ENCODE measurements around the gene CNTLN. TPM values are rescaled to one million over a fixed set of nuclear protein-coding genes. Genes with fewer than 3 reads are reported as not detected.

CNTLN gene
- total RNA-seq, 1 experiment from 2014 or later: 15.0 TPM

DNA sequence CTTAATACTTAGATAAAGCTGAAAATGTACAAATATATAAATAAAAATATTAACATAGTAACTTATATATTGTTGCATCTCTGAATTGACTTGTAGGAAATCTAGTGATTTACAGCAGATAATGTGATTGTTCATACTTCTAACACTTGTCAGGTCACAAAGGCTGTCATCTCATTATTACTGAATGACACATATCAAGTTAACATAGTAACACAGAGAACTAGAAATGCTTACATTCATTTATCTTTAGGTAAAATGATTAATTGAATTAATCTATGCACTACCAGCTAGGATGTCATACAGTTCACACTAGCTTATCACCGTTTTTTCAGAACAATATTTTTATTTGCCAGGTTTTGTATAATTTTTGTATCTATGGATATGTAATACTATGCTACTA, 254.2 kb downstream of the CNTLN start:
- Histone ChIP-seq H3K23me2 (ENCODE audit: insufficient read length, low read depth, low read length, poor library complexity, severe bottlenecking) (no peaks in the 10 kb centered on the region), H4K8ac (replicated peaks; ENCODE audit: insufficient read length, low read depth, low read length) (no peak overlapping the region), H3K79me1 (ENCODE audit: insufficient read depth, low read depth, low read length, poor library complexity, severe bottlenecking) (no peaks in the 10 kb centered on the region), H3K23ac (ENCODE audit: insufficient read length, low read depth, low read length) (no peak overlapping the region), H2BK15ac (ENCODE audit: low read depth, low read length) (no peak overlapping the region), H3K14ac (ENCODE audit: insufficient read depth, low read length) (no peak overlapping the region), H3K9me3 (ENCODE audit: control insufficient read depth, low read depth, low read length) (no peaks in the 10 kb centered on the region), H4K5ac (ENCODE audit: insufficient read length, low read depth, low read length) (no peak overlapping the region), H2BK120ac (ENCODE audit: low read depth, low read length, poor library complexity, severe bottlenecking) (no peak overlapping the region), H2AFZ (ENCODE audit: low read length) (no peak overlapping the region), H3K4me1 (ENCODE audit: insufficient read depth, low read length) (no peaks in the 10 kb centered on the region; the same call in 1 of the 2 replicates), H3K56ac (ENCODE audit: insufficient read length, low read depth, low read length) (no peak overlapping the region), H2BK12ac (ENCODE audit: insufficient read length, low read depth, low read length) (no peak overlapping the region), H3T11ph (ENCODE audit: low read length) (no peak overlapping the region), H4K91ac (ENCODE audit: insufficient read length, low read depth, low read length) (no peak overlapping the region), H3K4ac (ENCODE audit: low read depth, low read length) (no peak overlapping the region), H2BK20ac (ENCODE audit: low read depth, low read length, poor library complexity, severe bottlenecking) (no peak overlapping the region), H4K20me1 (ENCODE audit: control insufficient read depth, insufficient read depth, insufficient read length) (no peaks in the 10 kb centered on the region), H3K18ac (ENCODE audit: insufficient read length, low read depth, low read length) (no peak overlapping the region), H3K27ac (ENCODE audit: insufficient read length, low read depth, low read length) (no peak overlapping the region), H2BK5ac (ENCODE audit: insufficient read length, low read length) (no peak overlapping the region), H2AK5ac (ENCODE audit: insufficient read length, low read length) (no peak overlapping the region), H3K4me2 (ENCODE audit: insufficient read depth, insufficient read length, low read length) (no peak overlapping the region), H3K27me3 (ENCODE audit: insufficient read depth, low read length) (no peaks in the 10 kb centered on the region), H3K9ac (ENCODE audit: extremely low read depth, insufficient read length, low read length) (no peak overlapping the region), H3K79me2 (ENCODE audit: insufficient read depth, low read length) (no peaks in the 10 kb centered on the region)
- WGBS (ENCODE audit: extremely low coverage, insufficient read length, low lambda C conversion rate): no CpG with 5 or more reads among the region's 1 CpG
- H3K27me3 Mint-ChIP-seq (ENCODE audit: low read depth): no peaks in the 10 kb centered on the region
- no peak for DNase-seq
- H3K27ac Mint-ChIP-seq: no peak overlapping the region
- H3K4me3 Mint-ChIP-seq: no peak overlapping the region
- peaks cover 4 to 5% of the 10 kb centered on the region in 2 experiments for H3K4me1 Mint-ChIP-seq
- TF ChIP-seq, protein P1, sequence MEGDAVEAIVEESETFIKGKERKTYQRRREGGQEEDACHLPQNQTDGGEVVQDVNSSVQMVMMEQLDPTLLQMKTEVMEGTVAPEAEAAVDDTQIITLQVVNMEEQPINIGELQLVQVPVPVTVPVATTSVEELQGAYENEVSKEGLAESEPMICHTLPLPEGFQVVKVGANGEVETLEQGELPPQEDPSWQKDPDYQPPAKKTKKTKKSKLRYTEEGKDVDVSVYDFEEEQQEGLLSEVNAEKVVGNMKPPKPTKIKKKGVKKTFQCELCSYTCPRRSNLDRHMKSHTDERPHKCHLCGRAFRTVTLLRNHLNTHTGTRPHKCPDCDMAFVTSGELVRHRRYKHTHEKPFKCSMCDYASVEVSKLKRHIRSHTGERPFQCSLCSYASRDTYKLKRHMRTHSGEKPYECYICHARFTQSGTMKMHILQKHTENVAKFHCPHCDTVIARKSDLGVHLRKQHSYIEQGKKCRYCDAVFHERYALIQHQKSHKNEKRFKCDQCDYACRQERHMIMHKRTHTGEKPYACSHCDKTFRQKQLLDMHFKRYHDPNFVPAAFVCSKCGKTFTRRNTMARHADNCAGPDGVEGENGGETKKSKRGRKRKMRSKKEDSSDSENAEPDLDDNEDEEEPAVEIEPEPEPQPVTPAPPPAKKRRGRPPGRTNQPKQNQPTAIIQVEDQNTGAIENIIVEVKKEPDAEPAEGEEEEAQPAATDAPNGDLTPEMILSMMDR (conservative IDR thresholded peaks at IDR 0.05): no peak
- peaks cover 0 to 2% (median 0%) of the 10 kb centered on the region in 3 experiments; a peak in 1 of 7 replicates for H3K36me3 Mint-ChIP-seq (ENCODE audit: insufficient read depth in 1 of 3, low read depth in 3 of 3)
- H3K9me3 Mint-ChIP-seq: no peaks in the 10 kb centered on the region
